HG02938 (cell line): ENCODE data around the gene C10orf67.

Source experiments
- ATAC-seq: cut with Tn5 transposase; IDR thresholded peaks from one replicate; pipeline ENCODE4 v1.9.1; 2021; ENCODE audit warnings: mild to moderate bottlenecking, moderate library complexity; ENCODE audit not compliant: unreplicated experiment

The C10orf67 gene

DNA sequence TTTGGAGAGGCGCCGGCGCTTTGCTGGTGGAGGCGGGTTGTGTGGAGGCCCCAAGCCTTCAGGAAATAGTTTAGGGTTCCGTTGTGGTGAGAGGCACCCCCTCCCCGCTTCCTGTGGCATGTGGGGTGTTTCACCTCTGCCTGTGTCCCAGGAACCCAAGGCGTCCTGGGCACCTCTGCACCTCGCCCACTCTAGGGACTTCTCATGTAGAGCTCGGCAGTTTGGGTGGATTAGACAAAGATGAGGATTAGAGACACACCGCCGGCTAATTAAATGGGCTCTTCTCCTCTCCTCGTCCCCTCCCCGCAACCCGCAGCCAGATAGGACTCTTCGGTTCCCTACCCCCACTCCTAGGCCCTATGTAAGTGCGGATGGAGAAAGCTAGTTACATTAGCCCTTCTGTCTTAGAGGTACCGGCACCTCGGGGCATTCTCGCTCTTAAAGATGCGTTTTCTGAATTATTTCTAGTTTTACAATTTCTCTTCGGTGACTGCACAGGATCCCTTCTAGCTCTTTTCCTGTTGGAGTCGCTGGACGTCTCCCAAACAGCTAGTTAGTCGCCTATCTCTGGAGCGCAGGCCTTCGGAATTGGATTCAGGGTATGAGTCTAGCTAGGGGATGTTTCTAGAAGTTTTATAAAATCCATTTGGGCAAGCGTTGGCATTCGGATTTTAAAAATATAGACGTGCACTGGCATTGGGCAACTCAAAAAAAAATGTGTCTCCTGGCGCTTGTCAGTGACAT, 144.7 kb downstream of the C10orf67 start:
- ATAC-seq = no peak

DNA sequence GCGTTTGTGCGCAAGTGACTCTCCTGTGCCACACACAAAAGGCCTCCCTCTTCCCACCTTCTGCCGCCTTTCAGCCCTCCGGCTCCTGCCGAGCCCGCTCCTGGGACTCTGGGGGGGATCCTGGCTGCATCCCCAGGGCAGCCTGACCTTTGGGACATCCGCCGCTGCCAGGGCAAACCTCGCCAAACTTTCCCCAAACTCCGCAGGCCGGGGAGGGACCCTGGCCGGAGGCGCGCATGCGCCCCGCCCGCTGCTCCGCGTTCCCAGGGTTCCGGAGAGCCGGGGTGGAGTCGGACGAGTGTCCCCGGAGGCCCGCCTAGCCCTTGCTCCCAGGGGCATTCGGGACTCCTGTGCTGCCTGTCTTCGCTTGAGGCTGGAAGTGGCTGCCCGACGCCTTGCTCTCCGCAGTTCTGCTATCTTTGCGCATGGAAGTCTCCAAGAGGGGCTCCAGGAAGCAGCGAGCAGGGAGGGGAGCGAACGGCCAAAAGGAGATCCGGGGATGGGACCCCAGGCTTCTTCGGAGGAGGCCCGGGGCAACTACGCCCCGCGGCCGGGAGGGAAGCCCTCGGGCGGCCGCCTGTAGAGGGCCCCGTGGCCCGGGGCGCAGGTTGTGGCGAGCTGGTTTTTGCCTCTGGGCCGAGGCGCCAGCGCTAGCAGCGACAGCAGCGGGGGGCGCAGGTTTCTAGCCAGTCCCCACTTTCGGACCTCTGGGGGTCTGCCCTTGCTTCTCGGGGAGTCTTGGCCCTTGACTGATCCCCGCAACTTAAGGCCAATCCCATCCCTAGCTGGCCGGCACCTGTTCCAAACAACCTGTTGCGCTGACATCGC, 145.4 kb downstream of the C10orf67 start:
- ATAC-seq = no peak

DNA sequence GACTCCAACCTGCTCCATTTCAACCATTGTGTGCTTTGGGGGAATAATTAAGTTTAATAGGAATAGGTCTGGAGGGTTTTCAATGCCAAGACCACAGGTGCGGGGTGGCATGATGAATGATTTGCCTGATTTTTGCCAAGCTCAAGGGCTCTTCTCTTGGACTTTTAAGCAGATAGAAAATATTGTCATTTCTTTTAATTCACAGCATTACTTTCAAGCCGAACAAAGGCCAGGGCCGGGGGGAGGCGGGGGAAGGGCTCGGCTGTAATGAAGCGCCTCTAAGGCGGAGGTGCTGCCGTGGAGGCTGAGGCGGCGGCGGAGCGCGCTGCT, 146.0 kb downstream of the C10orf67 start:
- no peak for ATAC-seq

DNA sequence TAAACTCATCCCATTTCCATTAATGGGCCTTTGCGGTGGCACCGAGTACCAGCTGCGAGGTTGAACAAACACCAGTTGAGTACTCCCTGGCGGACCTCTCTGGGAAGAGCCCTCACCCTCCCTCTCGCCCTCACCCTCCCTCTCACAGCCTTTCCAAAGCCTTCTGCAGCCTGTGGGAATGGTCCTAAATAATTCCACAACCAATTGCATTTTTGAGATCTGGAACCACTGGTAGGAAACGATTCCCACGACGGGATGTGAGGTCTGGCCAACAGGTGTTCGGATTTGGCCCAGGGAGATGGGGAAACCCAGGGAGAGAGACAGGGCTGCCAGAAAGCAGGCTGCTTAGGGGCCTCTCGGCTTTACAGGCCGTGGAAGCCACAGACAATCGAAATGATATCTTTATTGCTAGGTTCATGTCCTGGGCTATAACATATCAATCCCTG, 147.2 kb downstream of the C10orf67 start:
- ATAC-seq = no peak

DNA sequence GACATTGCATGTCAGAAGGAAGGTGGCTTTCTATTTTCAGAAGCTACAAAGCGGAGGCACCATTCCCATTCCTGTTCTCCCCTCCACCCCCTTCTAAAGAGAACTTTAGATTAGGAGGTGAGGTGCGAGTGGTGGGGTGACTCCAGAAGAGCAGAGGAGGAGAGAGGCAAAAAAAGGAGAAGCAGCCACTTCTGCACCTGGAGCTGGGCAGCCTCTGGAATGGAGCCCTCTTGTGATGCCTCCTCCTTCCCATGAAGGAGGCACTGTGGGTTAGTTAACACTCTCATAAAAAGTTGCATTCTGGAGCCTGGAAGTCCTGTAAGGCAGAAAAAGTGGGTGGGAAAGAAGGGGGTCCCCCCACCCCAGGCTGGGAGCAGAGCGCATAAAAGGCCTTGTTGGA, 147.7 kb downstream of the C10orf67 start:
- no peak for ATAC-seq

DNA sequence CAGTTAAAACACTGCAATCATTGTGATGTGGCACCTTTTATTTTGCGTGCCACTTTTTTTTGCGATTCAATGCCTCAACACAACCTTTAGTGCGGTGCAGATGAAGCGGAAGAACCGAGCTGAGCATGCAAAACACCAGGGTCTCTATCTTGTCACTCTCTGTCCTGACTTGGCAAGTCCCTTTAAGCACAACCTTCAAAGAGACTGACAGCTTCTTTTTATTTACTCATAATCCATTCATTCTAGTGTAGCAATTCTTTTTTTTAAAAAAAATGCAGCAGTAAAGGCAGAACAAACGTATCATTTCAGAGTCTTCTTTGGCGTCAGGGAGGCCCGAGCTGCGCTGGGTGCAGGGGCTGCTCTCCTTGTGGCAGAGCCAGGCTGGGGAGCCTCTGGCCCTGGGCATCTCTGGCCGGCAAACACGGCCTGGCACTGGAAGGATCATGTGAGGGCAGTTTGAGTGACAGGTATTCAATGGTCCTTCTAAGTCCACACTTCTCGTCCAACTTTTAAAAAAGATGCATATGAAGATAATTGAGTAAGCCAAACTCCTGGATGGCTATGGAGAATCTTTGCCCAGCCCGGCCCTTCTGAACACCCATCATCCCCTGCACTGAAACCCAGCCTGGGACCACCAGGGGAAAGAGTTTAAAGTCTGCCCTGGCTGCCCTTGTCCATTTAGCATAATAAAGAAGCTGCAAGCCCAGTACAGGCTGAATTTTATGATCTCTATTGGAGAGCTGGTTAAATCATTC, 148.6 kb downstream of the C10orf67 start:
- no peak for ATAC-seq

DNA sequence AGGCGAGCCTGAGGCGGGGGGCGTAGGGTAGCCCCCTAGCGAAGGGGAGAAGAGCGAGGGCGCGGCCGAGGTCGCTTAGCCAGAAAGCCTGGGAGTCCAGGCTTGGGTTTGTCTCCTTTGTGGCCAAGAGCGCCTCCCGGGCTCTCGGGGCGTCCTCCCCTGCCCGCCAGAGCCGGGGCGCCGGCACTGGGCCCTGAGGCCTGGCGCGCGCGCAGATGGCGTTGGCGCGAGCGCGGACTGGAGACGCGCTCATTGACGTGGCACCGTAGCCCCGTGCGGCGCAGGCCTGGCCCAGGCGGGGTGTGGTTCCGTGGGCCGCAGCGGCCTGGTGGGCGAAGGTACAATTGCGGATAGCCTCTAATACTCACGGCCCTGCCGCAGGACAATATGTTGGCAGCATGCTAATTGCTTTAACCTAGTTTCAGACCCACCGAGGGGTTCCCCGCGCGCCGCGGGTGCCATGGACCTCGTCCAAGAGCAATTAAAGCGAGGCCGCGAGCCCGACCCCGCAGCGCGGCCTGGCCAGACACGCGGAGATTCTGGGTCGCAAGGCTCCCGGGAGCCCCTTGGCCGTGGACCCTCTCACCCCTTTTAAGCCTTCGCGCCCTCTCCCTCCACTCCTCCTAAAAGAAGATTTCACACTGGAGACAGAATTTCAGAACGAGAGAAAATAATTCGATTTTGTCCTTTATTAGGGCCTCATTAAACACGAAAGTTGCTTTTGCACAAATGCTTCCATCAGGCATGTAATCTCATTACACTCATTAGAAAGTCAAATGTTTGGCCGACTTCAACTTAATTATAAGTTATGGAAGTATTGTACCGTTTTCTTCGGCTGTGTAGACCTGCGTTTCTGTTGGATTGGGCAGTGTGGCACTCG, 149.4 kb downstream of the C10orf67 start:
- no peak for ATAC-seq

DNA sequence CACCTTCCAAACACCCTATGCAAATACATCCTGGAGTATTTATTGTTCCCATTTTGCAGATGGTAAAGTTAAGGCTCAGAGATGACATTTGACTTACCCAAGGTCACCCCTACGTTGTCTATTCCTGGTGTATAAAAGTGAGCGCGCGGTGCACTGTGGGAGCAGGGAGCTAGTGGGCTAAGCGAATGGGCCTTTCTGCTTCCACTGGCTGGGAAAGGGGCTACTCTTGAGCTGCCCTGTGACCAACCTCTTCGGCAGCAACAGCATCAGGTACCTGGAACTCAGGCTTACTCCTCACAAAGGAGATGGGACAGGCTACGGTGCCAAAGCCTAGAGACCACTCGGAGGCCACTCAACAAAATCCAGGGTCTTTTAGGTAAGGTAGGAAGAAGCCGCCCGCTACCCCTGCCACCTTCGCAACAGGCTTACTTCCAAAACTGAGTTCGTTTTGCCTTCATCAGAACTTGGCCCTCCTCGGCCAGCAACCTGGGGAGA, 150.1 kb downstream of the C10orf67 start:
- no peak for ATAC-seq

DNA sequence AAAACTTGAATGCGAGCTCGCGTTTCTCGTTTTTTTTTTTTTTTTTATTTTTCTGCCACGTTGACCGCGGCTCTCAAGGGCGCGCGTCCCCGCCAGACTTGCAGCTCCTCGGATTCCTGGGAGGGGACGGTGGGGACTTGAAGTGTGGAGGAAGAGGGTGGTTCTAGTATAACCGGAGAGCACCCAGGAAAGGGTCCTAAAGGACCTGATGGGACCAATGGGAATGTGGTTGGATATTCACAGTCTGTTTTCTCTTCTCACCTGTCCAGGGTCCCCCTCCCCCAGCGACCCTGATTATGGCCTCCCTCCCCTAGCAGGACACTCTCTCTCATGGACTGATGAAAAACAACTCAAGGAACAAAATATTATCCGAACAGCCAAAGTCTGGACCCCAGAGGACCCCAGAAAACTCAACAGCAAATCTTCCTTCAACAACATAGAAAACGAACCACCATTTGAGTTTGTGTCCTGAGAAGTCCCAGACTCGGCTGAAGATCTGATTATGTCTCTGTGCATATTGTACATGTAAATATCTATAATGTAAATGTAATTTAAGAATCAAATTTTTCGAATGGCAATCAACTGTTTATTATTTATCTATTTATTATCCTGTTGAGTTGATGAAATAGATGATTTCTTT, 151.0 kb downstream of the C10orf67 start:
- ATAC-seq = no peak

DNA sequence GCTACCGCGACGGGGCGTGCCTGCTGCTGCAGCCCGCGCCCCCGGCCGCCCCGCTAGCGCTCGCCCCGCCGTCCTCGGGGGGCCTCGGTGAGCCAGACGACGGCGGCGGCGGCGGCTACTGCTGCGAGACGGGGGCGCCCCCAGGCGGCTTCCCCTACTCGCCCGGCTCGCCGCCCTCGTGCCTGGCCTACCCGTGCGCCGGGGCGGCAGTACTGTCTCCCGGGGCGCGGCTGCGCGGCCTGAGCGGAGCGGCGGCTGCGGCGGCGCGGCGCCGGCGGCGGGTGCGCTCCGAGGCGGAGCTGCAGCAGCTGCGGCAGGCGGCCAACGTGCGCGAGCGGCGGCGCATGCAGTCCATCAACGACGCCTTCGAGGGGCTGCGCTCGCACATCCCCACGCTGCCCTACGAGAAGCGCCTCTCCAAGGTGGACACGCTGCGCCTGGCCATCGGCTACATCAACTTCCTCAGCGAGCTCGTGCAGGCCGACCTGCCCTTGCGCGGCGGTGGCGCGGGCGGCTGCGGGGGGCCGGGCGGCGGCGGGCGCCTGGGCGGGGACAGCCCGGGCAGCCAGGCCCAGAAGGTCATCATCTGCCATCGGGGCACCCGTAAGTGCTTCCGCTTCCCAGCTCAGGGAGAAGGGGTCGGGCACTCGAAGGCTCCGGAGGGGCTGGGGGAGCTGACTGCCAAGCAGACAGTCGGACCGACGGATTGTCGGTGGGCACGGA, 151.7 kb downstream of the C10orf67 start:
- ATAC-seq = no peak

DNA sequence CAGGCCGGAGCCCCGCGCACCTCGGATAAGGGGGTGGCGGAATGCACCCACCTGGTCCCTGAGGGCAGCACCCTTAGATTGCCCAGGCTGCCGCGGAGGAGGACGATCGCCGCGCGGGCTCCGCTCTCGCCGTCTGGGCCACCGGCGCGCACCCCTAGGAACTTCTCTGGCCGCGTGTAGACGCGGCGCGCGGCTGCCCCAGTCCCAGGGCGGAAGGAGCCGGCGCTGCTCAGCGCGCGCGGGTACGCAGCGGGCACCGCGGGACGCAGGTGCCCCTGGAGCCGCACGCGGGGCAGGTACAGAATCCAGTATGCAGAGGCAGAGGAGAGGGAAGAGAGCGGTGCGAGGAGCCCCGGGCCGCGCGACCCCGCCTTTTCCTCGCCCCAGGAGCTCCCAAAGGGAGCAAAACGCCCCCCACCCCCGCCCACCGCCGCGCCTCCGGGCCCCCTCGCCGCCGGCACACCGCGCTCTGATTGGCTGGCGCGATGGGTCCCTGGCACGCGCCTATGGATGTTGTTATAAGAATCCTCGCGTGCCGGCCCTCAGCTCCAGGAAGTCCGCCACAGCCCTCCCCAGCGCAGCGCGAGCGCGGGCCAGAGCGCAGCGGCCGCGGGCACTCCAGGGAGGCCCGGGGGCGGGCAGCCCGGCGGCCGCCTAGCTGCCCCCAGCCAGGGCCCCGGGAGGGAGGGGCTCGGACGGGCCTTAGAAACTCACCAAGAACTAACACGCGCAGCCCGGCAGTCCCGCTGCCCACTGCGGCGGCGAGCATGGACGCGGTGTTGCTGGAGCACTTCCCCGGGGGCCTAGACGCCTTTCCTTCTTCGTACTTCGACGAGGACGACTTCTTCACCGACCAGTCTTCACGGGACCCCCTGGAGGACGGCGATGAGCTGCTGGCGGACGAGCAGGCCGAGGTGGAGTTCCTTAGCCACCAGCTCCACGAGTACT, 152.6 kb downstream of the C10orf67 start, which contains the start of gene PTF1A:
Gene PTF1A (plus strand): TSS at position 549 of the 948 bp plus-strand sequence. CDS start 219 bp downstream, at position 768.
- ATAC-seq = no peak

DNA sequence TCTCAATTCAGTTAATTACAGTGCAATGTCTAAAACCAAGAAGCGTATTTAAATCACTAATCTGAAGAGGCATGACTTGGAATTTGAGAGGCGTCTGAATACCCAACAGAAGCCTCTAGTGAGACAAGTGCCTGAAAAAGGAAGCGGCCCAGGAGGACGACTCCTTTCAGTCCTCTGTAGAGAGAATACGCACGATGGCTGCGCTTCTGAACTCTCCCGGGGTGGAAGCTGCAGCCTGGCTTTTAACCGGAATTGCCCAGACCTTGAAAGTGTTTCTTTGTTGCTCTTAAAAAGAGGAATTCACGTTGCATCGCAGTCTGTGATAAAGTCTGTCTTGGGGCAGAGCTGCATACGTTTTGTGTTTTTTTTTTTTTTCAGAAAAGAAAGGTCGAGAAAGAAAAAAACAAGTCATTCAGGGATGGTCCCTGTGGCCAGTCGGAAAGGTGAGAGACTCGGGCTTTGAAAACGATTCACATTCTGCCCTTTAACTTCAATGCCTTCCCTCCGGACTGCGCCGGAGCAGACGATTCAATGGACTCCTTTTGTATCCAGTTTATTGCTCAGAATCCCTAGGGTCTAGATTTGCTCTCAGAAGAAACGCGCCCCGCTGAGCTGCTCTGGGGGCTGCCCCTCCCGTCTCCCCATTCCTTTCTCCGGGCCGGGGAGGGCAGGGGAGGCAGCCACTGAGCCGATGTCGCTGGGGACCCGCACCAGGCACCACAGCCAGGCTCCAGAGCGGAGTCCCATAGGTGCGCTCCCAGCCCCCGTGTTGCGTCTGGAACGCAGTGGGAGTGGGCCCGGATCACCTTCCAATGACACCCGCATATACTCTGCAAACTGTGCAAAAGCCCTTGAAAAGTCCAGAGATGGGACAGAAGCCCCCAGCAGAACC, 153.5 kb downstream of the C10orf67 start:
- no peak for ATAC-seq

DNA sequence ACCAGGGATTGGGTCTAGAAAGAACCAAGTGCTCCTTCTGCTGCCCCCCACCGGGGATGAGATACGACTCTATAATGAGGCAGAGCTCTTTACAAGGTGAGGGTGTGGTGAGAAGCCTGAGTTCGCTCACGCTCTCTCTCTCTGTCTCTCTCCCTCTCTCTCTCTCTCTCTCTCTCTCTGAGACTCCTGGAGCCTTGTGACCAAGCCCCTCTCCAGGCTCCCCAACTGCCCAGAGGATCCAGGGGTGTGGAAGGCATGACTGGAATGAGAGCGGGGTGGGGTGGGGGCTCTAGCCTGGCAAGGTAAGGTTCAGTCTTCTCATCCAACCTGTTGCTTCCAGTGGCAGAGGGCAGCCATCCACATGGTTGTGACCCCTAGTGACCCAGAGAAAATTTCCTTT, 155.6 kb downstream of the C10orf67 start:
- no peak for ATAC-seq

DNA sequence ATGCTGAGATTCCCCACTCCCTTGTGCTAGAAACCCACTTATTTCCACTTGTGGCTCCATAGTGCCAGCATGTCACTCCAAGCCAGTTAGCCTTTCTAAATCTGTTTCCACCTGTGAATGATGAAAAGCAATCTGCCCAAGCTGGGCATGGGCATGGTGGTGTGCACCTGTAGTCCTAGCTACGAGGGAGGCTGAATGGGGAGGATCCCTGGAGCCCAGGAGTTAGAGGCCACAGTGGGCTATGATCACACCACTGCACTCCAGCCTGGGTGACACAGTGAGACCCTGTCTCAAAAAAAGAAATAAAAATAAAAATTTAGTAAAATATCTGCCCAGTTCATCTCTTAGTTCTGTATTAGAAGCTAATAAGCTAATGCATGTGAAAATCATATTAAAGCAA, 157.4 kb downstream of the C10orf67 start:
- ATAC-seq = no peak

DNA sequence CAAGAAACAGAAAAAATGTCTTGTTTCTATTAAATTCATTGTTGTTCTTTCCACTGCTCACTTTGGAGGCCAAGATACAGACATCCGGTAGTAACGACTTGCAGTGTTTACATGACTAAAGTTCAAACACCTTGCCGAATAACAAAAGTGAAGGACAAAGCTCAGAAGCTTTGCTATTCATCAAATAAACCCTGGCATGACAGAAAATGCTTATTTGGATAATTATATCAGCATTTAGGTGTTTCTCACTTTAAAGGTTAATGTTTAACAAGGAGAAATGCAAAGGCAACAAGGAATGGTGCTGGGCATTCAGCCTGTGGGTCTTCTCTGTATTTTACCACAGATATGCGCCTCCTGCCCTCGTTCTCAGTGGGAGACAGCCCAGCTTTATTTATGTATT, 157.9 kb downstream of the C10orf67 start:
- no peak for ATAC-seq

DNA sequence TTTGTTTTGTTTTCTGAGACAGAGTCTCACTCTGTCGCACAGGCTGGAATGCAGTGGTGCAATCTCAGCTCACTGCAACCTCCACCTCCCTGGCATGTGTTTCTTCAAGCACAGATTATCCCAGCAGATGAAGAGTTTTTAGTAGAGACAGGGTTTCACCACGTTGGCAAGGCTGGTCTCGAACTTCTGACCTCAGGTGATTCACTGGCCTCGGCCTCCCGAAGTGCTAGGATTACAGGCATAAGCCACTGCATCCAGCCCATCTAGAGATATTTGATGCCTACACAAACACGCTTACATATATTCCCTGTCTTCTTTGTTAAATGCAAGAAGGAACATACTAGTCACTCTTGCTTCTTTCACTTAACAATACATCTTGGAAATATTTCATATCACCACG, 158.4 kb downstream of the C10orf67 start:
- no peak for ATAC-seq

DNA sequence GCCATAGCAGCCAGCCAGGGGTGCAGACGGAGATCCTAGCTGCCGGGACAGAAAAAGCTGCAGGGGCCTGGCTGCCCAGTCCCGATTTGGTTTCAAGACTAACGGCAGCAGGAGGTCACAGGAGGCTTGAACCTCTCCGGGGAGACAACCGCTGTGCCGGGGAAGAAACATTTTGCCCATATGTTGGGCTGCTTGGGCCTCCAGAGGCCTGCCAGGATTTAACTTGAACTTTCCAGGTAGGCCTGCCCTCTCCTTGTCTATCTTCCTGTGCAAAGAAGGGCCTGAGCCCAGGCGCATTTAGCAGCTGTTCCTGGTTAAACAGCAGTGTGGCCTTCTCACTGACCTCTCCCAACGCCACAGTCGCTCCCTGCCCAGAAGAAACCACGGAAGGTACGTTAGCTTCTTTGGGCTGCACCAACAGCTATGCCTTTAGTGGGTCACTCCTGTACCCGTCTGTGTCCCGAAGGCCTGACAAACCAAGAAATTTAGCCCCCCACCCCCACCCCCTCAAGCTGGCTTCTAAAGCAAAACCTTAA, 169.6 kb downstream of the C10orf67 start:
- ATAC-seq = no peak
